Stimulated activated CD8-positive, alpha-beta memory T cell treated with anti-CD3 and anti-CD28 coated beads, Interleukin-2, amount 100 ng/mL, for 1 hour (primary cell): ENCODE data around the gene SCN11A.
"Not testable (repeated sequence)": the region's sequence is repeated elsewhere in the genome, so short reads cannot be mapped to it uniquely, and the experiment has no call there.

Source experiments
- DNase-seq, 2 donors: peaks; one replicate each; pipeline ENCODE4 v3.0.0-alpha.2; 2020; ENCODE audit warnings: low read depth in 2 of 2

Gene SCN11A

GRCh38 chr3:39065197-39065596 is 13.5 kb upstream of the SCN11A start:
- DNase-seq = no peak

GRCh38 chr3:39064646-39065045 is 12.9 kb upstream of the SCN11A start:
- DNase-seq = no peak

GRCh38 chr3:39063143-39063542 is 11.4 kb upstream of the SCN11A start:
- DNase-seq = no peak

- no peak for DNase-seq
These were observed 10.4 kb upstream of the SCN11A start for GRCh38 chr3:39062180-39062579.

- DNase-seq = not testable (repeated sequence)
These were observed 9.5 kb upstream of the SCN11A start for GRCh38 chr3:39061228-39061627.

GRCh38 chr3:39056151-39056550 is 4.4 kb upstream of the SCN11A start:
- DNase-seq = no peak

- DNase-seq = no peak
These were observed 2.0 kb upstream of the SCN11A start for GRCh38 chr3:39053696-39054095.

GRCh38 chr3:39052583-39052982 is 839 bp upstream of the SCN11A start:
- DNase-seq = no peak

GRCh38 chr3:39050029-39050428 is 1.7 kb downstream of the SCN11A start:
- DNase-seq = no peak

GRCh38 chr3:39038165-39038564 is 13.6 kb downstream of the SCN11A start:
- DNase-seq = no peak

GRCh38 chr3:39029556-39029955 is 22.2 kb downstream of the SCN11A start:
- no peak for DNase-seq

- no peak for DNase-seq
These were observed 23.2 kb downstream of the SCN11A start for GRCh38 chr3:39028546-39028945.

GRCh38 chr3:39025222-39025970 is 26.3 kb downstream of the SCN11A start:
- DNase-seq = no peak

- DNase-seq = no peak
These were observed 27.2 kb downstream of the SCN11A start for GRCh38 chr3:39024497-39024896.

GRCh38 chr3:39022286-39022630 is 29.5 kb downstream of the SCN11A start:
- no peak for DNase-seq

GRCh38 chr3:39021465-39022285 is 30.1 kb downstream of the SCN11A start:
- no peak for DNase-seq

GRCh38 chr3:39021029-39021428 is 30.7 kb downstream of the SCN11A start:
- DNase-seq = no peak

- no peak for DNase-seq
These were observed 32.4 kb downstream of the SCN11A start for GRCh38 chr3:39019299-39019698.

- no peak for DNase-seq
These were observed 36.3 kb downstream of the SCN11A start for GRCh38 chr3:39015418-39015817.

- DNase-seq = no peak
These were observed 37.7 kb downstream of the SCN11A start for GRCh38 chr3:39013921-39014509.

- no peak for DNase-seq
These were observed 38.5 kb downstream of the SCN11A start for GRCh38 chr3:39013289-39013688.

GRCh38 chr3:39011191-39011736 is 40.5 kb downstream of the SCN11A start:
- DNase-seq = no peak

- DNase-seq = no peak
These were observed 46.4 kb downstream of the SCN11A start for GRCh38 chr3:39005295-39005694.
